Parathyroid adenoma (tissue), 2 donors: ENCODE data around the gene MCRIP2.

Experiments used
- H2AFZ ChIP-seq: fragments of 300-600 bp; sonication (generic); one replicate; pipeline ENCODE4 v1.7.0; 2017; ENCODE audit warnings: antibody characterized with exemption, mild to moderate bottlenecking
- H3K27ac ChIP-seq: fragments of 300-600 bp; sonication (generic); one replicate; pipeline ENCODE4 v1.7.0; 2017
- H3K27me3 ChIP-seq: fragments of 300-600 bp; sonication (generic); one replicate; pipeline ENCODE4 v1.7.0; 2017; ENCODE audit warnings: low read length; ENCODE audit not compliant: control insufficient read depth, insufficient read depth
- H3K36me3 ChIP-seq: fragments of 300-600 bp; sonication (generic); one replicate; pipeline ENCODE4 v1.7.0; 2017; ENCODE audit warnings: low read length; ENCODE audit not compliant: control insufficient read depth, insufficient read depth
- H3K4me1 ChIP-seq: fragments of 300-600 bp; sonication (generic); one replicate; pipeline ENCODE4 v1.7.0; 2017; ENCODE audit warnings: control low read depth
- H3K4me2 ChIP-seq: fragments of 300-600 bp; sonication (generic); one replicate; pipeline ENCODE4 v1.7.0; 2017; ENCODE audit warnings: low read length
- H3K4me3 ChIP-seq: fragments of 300-600 bp; sonication (generic); one replicate; pipeline ENCODE4 v1.7.0; 2017; ENCODE audit warnings: low read depth, low read length
- H3K79me2 ChIP-seq: fragments of 300-600 bp; sonication (generic); one replicate; pipeline ENCODE4 v1.7.0; 2017; ENCODE audit warnings: control low read depth
- H3K9ac ChIP-seq: fragments of 300-600 bp; sonication (generic); one replicate; pipeline ENCODE4 v1.7.0; 2017; ENCODE audit warnings: mild to moderate bottlenecking
- H3K9me3 ChIP-seq: fragments of 300-600 bp; sonication (generic); one replicate; pipeline ENCODE4 v1.7.0; 2017; ENCODE audit warnings: low read length; ENCODE audit not compliant: control insufficient read depth
- TF ChIP-seq, protein P1 (sequence below): fragments of 300-600 bp; sonication (generic); IDR thresholded peaks from one replicate; pipeline ENCODE4 v1.7.0; 2017; ENCODE audit warnings: antibody characterized with exemption, mild to moderate bottlenecking
- donor health status: primary hyperparathyroidism.

Gene MCRIP2

DNA sequence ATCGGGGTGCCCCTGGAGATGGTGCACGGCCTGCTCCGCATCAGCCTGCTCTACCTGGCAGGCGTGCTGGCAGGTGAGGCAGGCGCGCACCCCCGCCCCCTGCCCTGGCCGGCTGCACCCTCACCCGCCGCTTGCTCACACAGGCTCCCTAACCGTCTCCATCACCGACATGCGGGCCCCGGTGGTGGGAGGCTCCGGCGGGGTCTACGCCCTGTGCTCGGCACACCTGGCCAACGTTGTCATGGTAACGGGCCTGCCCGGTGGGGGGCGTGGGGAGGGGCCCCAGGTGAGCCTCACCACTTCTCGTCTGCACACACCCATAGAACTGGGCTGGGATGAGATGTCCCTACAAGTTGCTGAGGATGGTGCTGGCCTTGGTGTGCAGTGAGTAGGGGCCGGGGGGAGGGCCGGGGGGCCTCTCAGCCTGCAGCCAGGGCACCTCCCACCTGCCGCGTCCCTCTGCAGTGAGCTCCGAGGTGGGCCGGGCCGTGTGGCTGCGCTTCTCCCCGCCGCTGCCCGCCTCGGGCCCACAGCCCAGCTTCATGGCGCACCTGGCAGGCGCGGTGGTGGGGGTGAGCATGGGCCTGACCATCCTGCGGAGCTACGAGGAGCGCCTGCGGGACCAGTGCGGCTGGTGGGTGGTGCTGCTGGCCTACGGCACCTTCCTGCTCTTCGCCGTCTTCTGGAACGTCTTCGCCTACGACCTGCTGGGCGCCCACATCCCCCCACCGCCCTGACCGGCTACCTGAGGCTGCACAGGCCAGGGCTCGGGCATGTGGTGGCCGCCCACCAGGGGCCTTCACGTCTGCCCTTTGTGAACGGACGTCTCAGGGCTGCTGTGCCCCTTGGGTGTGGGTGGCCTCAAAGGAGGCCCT lies 35.9 kb downstream of the MCRIP2 start:
- Histone ChIP-seq H3K79me2 (peaks cover 4% of the 10 kb centered on the region), H3K36me3 (no peaks in the 10 kb centered on the region), H3K4me2 (no peak overlapping the region), H3K9me3 (no peaks in the 10 kb centered on the region), H3K4me1 (peaks cover 6% of the 10 kb centered on the region), H3K27ac (no peak overlapping the region), H3K4me3 (no peak overlapping the region), H2AFZ (no peak overlapping the region), H3K9ac (no peak overlapping the region), H3K27me3 (no peaks in the 10 kb centered on the region)
- TF ChIP-seq, protein P1, sequence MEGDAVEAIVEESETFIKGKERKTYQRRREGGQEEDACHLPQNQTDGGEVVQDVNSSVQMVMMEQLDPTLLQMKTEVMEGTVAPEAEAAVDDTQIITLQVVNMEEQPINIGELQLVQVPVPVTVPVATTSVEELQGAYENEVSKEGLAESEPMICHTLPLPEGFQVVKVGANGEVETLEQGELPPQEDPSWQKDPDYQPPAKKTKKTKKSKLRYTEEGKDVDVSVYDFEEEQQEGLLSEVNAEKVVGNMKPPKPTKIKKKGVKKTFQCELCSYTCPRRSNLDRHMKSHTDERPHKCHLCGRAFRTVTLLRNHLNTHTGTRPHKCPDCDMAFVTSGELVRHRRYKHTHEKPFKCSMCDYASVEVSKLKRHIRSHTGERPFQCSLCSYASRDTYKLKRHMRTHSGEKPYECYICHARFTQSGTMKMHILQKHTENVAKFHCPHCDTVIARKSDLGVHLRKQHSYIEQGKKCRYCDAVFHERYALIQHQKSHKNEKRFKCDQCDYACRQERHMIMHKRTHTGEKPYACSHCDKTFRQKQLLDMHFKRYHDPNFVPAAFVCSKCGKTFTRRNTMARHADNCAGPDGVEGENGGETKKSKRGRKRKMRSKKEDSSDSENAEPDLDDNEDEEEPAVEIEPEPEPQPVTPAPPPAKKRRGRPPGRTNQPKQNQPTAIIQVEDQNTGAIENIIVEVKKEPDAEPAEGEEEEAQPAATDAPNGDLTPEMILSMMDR = no peak

DNA sequence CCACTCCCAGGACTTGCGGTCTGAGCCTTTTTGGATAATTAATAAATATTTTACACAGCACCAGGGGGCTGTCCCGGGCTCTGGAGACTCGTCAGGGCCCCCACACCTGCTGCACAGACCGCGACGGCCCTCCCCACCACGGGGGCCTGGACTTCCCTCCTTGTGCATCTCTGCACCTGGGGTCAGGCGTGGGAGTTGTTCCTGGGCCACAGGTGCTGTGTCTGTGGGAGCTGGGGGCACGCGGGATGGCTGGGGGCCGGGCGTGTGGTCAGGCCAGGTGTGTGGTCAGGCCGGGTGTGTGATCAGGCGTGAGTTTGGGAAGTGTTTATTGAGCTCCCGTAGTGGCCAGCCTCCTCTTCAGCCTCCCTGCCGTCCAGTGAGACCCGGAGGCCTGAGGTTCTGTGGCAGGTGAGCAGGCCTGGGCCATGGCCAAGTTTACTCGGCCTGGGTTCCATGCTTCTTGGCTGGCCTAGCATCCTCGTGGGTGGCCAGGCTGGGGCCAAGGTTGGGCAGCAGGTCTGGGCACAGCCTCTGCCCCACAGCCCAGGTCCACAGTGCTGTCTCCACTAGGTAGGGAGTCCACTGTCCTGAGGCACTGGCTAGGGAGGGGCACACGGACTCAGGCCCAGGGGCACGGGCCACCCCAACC lies 36.7 kb downstream of the MCRIP2 start:
- Histone ChIP-seq H3K9ac (no peak overlapping the region), H3K27ac (no peak overlapping the region)

DNA sequence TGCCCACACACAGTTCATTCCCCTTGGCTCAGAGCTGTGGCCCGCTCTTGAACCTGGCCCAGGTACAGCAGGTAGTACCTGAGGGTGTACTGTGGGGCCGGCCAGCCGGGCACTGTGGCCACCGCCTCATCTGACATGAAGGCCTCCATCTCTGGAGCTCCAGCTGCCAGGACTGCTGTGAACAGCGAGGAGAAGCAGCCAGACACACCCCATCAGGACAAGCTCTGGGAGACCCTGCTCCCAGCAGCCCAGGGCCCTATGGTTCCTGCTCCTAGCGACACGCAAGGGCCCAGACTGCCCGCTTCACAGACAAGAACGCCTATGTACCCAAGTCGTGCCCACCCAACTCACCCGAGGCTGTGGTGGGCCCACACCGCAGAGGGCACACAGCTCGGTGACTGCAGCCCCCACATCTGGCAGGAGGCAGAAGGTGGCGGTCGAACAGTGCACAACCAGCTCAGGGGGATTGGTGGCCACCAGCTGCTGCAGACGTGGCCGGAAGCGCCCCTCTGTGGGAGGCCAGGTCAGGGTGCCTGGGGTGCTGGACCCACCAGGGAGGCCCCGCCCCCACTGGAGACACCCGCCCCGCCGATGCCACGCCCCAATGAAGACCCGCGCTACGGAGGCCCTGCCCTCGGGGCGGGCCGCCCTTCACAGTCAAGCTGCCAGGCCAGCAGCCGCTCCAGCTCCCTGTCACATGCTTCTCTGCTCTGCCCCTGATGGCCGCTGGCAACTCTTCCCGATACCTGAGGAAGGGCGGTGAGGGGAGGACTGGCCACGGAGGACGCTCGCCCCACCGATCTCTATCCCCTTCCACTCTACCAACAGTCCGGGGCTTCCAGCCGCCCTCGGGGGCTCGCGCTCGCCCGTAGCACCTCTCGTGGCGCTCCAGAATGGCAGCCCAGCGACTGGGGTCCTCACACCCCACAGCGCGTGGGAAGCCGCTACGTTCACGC lies 37.5 kb downstream of the MCRIP2 start:
- Histone ChIP-seq H3K79me2 (peaks cover 6% of the 10 kb centered on the region), H3K4me3 (peak overlapping the region; percentile 63), H3K27me3 (no peaks in the 10 kb centered on the region), H3K27ac (peak overlapping the region; percentile 79), H3K36me3 (no peaks in the 10 kb centered on the region), H3K9me3 (no peaks in the 10 kb centered on the region), H2AFZ (peak overlapping the region; percentile 72), H3K9ac (no peak overlapping the region), H3K4me2 (peak overlapping the region; percentile 84), H3K4me1 (peaks cover 6% of the 10 kb centered on the region)
- TF ChIP-seq, protein P1 = no peak

More for the DNA sequence above, 36.7 kb downstream of the MCRIP2 start:
- no peak overlapping the region for H3K4me2 ChIP-seq
- TF ChIP-seq, protein P1 = no peak
- no peaks in the 10 kb centered on the region for H3K27me3 ChIP-seq
- no peak overlapping the region for H3K4me3 ChIP-seq
- H3K9me3 ChIP-seq = no peaks in the 10 kb centered on the region
- H2AFZ ChIP-seq = no peak overlapping the region
- peaks cover 4% of the 10 kb centered on the region for H3K79me2 ChIP-seq
- peaks cover 6% of the 10 kb centered on the region for H3K4me1 ChIP-seq
- H3K36me3 ChIP-seq = no peaks in the 10 kb centered on the region

DNA sequence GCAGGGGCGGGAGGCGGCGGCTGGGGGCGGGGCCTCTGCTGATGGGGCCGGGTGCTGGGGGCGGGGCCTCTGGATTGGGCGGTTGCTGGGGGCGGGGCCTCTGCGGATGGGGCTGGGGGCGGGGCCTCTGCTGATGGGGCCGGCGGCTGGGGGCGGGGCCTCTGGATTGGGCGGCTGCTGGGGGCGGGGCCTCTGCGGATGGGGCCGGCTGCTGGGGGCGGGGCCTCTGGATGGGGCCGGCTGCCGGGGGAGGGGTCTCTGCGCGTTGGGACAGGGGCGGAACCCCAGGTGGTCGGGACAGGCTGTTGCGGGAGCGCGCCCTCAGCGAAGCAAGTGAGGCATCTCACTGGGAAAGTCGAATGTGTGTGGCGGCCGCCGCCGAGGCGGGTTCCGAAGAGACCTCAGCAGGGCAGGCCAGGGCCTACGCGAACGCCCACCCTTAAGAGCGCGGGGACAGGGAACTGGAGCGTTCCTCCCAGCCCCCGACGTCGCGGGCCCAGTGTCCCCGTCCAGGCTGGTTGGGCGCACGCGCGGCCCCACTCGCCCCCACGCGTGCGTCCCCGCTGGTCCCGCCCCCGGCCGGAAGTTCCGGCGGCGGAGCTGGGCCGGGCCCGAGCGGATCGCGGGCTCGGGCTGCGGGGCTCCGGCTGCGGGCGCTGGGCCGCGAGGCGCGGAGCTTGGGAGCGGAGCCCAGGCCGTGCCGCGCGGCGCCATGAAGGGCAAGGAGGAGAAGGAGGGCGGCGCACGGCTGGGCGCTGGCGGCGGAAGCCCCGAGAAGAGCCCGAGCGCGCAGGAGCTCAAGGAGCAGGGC lies 38.4 kb downstream of the MCRIP2 start, which contains the start of gene STUB1:
TSS of gene STUB1 (plus strand) at position 597 of the 811 bp plus-strand sequence. CDS start at position 713, 116 bp downstream.
- H3K36me3 ChIP-seq = no peaks in the 10 kb centered on the region
- TF ChIP-seq, protein P1 = no peak
- H3K27me3 ChIP-seq = no peaks in the 10 kb centered on the region
- H3K79me2 ChIP-seq = peaks cover 8% of the 10 kb centered on the region
- H3K4me3 ChIP-seq = peak within 1 kb of the TSS; percentile 77
- H2AFZ ChIP-seq = peak within 1 kb of the TSS; percentile 72
- peak within 1 kb of the TSS; percentile 79 for H3K27ac ChIP-seq
- no peaks in the 10 kb centered on the region for H3K9me3 ChIP-seq
- peak within 1 kb of the TSS; percentile 99 for H3K4me2 ChIP-seq
- H3K4me1 ChIP-seq = peaks cover 9% of the 10 kb centered on the region
- peak within 1 kb of the TSS; percentile 73 for H3K9ac ChIP-seq
